GM12878 (cell line): ENCODE data around the gene RAP1B. TPM values are rescaled to one million over a fixed set of nuclear protein-coding genes. Genes with fewer than 3 reads are reported as not detected.
"Not testable (repeated sequence)": the region's sequence is repeated elsewhere in the genome, so short reads cannot be mapped to it uniquely, and the experiment has no call there.

Experiments
- ATAC-seq: fragments of 200-7000 bp; cut with Tn5 transposase; 3 replicates; pipeline ENCODE4 v1.9.1; 2020; ENCODE audit warnings: mild to moderate bottlenecking, moderate library complexity
- BruUV-seq: library from RNA; stranded (reverse); fragments of 400-500 nt; replicated peaks from 2 replicates; lab custom pipeline; 2021; lab: Mats Ljungman, UMichigan
- CTCF ChIA-PET: fragments of 300-600 bp; sonication (Branson Sonifier 250); formaldehyde crosslinking; extraction: SDS; loops from one replicate; lab custom pipeline; 2021; ENCODE audit warnings: inconsistent platforms; lab: Yijun Ruan, JAX
- POLR2A ChIA-PET: fragments of 350-600 bp; formaldehyde crosslinking; extraction: SDS; loops from one replicate; lab custom pipeline; 2021; ENCODE audit warnings: inconsistent platforms; lab: Charles Lee
- RAD21 ChIA-PET: fragments of 300-600 bp; sonication (Branson Sonifier 250); formaldehyde crosslinking; loops from one replicate; lab custom pipeline; 2023; ENCODE audit warnings: antibody characterized with exemption; ENCODE audit not compliant: unreplicated experiment; lab: Charles Lee
- SMC1A ChIA-PET: fragments of 300-600 bp; sonication (Branson Sonifier 250); formaldehyde crosslinking; loops from one replicate; lab custom pipeline; 2023; ENCODE audit not compliant: unreplicated experiment, uncharacterized antibody; lab: Charles Lee
- DNase-seq: peaks from one replicate; pipeline ENCODE4 v3.0.0-alpha.2; 2011; ENCODE audit warnings: low read depth, low spot score
- FAIRE-seq: peaks from 3 replicates; lab custom pipeline; 2011; peaks lifted over from hg19 to GRCh38; lab: Jason Lieb, UNC
- H2AFZ ChIP-seq: 2 replicates; pipeline ENCODE4 v1.6.0; 2011; ENCODE audit warnings: low read depth, low read length, control low read depth; ENCODE audit not compliant: control insufficient read depth
- H3K27ac ChIP-seq: 2 replicates; pipeline ENCODE4 v1.5.1; 2011; ENCODE audit warnings: control low read depth; ENCODE audit not compliant: control insufficient read depth, insufficient read depth
- H3K27me3 ChIP-seq, 2 experiments: replicated peaks in 1 of 2; 2 replicates each; pipeline versions ENCODE4 v1.6.0 to v1.6.1; 2011; ENCODE audit warnings: low read length in 1 of 2; ENCODE audit not compliant: control insufficient read depth in 2 of 2, insufficient read depth in 2 of 2
- H3K36me3 ChIP-seq, 2 experiments: 2 replicates each; pipeline ENCODE4 v1.5.1; 2011; ENCODE audit warnings: low read length in 1 of 2; ENCODE audit not compliant: control insufficient read depth in 2 of 2, insufficient read depth in 2 of 2
- H3K4me1 ChIP-seq: 2 replicates; pipeline ENCODE4 v1.6.1; 2011; ENCODE audit warnings: mild to moderate bottlenecking, low read length, moderate library complexity, mixed read lengths; ENCODE audit not compliant: control insufficient read depth, insufficient read depth
- H3K4me2 ChIP-seq: 2 replicates; pipeline ENCODE4 v1.6.0; 2011; ENCODE audit warnings: control low read depth; ENCODE audit not compliant: control insufficient read depth, insufficient read depth
- H3K4me3 ChIP-seq: fragments of 200-600 bp; sonication (generic); 2 replicates; pipeline ENCODE4 v1.5.1; 2016
- H3K79me2 ChIP-seq: 2 replicates; pipeline ENCODE4 v1.6.0; 2011; ENCODE audit warnings: low read length; ENCODE audit not compliant: control insufficient read depth, insufficient read depth
- H3K9ac ChIP-seq: 2 replicates; pipeline ENCODE4 v1.8.0; 2011; ENCODE audit warnings: low read length, control low read depth, mixed read lengths; ENCODE audit not compliant: control insufficient read depth, insufficient read depth
- H3K9me3 ChIP-seq: replicated peaks from 3 replicates; pipeline ENCODE4 v1.5.1; 2011; ENCODE audit warnings: mild to moderate bottlenecking, low read length; ENCODE audit not compliant: control insufficient read depth, insufficient read depth
- H4K20me1 ChIP-seq: 2 replicates; pipeline ENCODE4 v1.6.0; 2011; ENCODE audit not compliant: control insufficient read depth, insufficient read depth
- FOXK2 ChIP-seq: fragments of 450-650 bp; IDR thresholded peaks from 2 replicates; pipeline ENCODE4 v1.6.1; 2017; ENCODE audit warnings: mild to moderate bottlenecking, moderate library complexity
- MYB ChIP-seq: fragments of 150-350 bp; IDR thresholded peaks from 2 replicates; pipeline ENCODE4 v1.6.1; 2014; ENCODE audit warnings: mild to moderate bottlenecking, low read depth, low read length, borderline replicate concordance
- RFX5 ChIP-seq: IDR thresholded peaks from 2 replicates; pipeline ENCODE4 v1.6.1; 2011; ENCODE audit warnings: low read depth, low read length, improper control_type of control experiment
- SMARCA5 ChIP-seq: fragments of 450-650 bp; IDR thresholded peaks from 2 replicates; pipeline ENCODE4 v1.6.1; 2017; ENCODE audit warnings: mild to moderate bottlenecking
- STAT3 ChIP-seq: IDR thresholded peaks from 2 replicates; pipeline ENCODE4 v1.6.1; 2011; ENCODE audit warnings: low read depth, low read length, improper control_type of control experiment
- TCF3 ChIP-seq: IDR thresholded peaks from 2 replicates; pipeline ENCODE4 v1.6.1; 2012; ENCODE audit warnings: low read depth, mild to moderate bottlenecking, low read length, borderline replicate concordance; ENCODE audit not compliant: insufficient read depth
- USF2 ChIP-seq: IDR thresholded peaks from 2 replicates; pipeline ENCODE4 v1.6.1; 2011; ENCODE audit warnings: low read depth, low read length, improper control_type of control experiment, borderline replicate concordance
- ZNF622 ChIP-seq: fragments of 450-650 bp; IDR thresholded peaks from 2 replicates; pipeline ENCODE4 v1.6.1; 2017; ENCODE audit warnings: mild to moderate bottlenecking, inconsistent platforms
- ZSCAN29 ChIP-seq: fragments of 450-650 bp; IDR thresholded peaks from 2 replicates; pipeline ENCODE4 v1.6.1; 2017; ENCODE audit warnings: mild to moderate bottlenecking, moderate library complexity
- ZZZ3 ChIP-seq: IDR thresholded peaks from 2 replicates; pipeline ENCODE4 v1.6.1; 2011; ENCODE audit warnings: low read depth; ENCODE audit not compliant: control insufficient read depth, insufficient read length
- WGBS: methylation state at CpG from one replicate; pipeline ENCODE4 v1.1.6; 2016; ENCODE audit warnings: low lambda C conversion rate; ENCODE audit not compliant: insufficient replicate concordance, insufficient coverage; ENCODE audit errors: missing lambda C conversion rate; 5-methylcytosine and 5-hydroxymethylcytosine counted together
- in situ Hi-C: fragments of 300-500 bp; cut with MboI; formaldehyde crosslinking; loops from 9 replicates; pipeline ENCODE4 v1.14.3; 2018; ENCODE audit warnings: mixed read lengths
- intact Hi-C: fragments of 100-400 bp; cut with micrococcal nuclease; formaldehyde crosslinking; loops from one replicate; pipeline ENCODE4 v1.14.2; 2022; ENCODE audit not compliant: unreplicated experiment
- polyA plus RNA-seq, 11 experiments: library from polyadenylated mRNA; depleted of rRNA in 4 of 11; unstranded in 6 of 11; stranded (reverse) in 5 of 11; fragments of >200 nt; fragmentation: Nextera tagmentation in 4 of 11; fragmentation: Illumina TruSeq in 1 of 11; extraction: Ambion mirVana in 4 of 11; extraction: Trizol in 1 of 11; gene quantifications; 1 replicate in 1 of 11; 2 replicates in 10 of 11; pipeline versions ENCODE4 v1.2.1 to v1.2.3, GENCODE V29; 2011 to 2016; ENCODE audit warnings: inconsistent platforms in 2 of 11, missing spikeins in 2 of 11, low read depth in 1 of 11
- total RNA-seq, 4 experiments: library from RNA; depleted of rRNA in 3 of 4; stranded (reverse); fragments of >200 nt in 3 of 4; fragmentation: Illumina TruSeq in 1 of 4; extraction: Trizol in 1 of 4; gene quantifications; 2 replicates each; pipeline versions ENCODE4 v1.2.1 to v1.2.3, GENCODE V29; 2013 to 2021
- TF ChIP-seq, protein P1 (sequence below): IDR thresholded peaks from 2 replicates; pipeline ENCODE4 v1.6.1; 2012; ENCODE audit warnings: improper control_type of control experiment, low read depth, low read length; ENCODE audit not compliant: insufficient replicate concordance

RAP1B gene
- total and polyA plus RNA-seq, 10 of the 15 experiments (the other 5 are each of a cell fraction or from before 2014, with no cell fraction given): 88.9 to 219 (median 127) TPM

- DNase-seq: not testable (repeated sequence)
Observed at GRCh38 chr12:68676854-68677253, 66.2 kb downstream of the RAP1B start.

DNA sequence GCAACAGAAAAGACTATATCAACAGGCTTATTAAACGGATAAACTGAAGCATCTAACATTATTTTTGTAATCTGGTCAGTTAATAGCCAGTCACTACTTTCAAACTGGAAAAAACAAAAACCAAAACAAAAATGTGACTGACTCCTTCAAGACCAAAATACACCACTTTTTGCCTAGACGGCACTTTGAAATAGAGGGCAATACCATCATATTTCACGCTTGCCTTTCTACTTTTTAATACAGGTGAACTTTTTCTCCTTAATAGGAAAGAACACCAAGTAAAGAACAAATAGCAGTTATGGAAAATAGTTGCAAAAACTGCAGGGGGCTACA lies 75.5 kb downstream of the RAP1B start:
- Histone ChIP-seq H3K79me2 (peaks cover 35% of the 10 kb centered on the region), H2AFZ (peak overlapping the region; percentile 91), H4K20me1 (no peaks in the 10 kb centered on the region), H3K4me2 (peak overlapping the region; percentile 92), H3K4me3 (peak overlapping the region; percentile 91), H3K36me3 (peaks cover 0 to 2% of the 10 kb centered on the region in 2 experiments; a peak in 1 of 4 replicates), H3K27me3 (no peaks in the 10 kb centered on the region), H3K27ac (peak overlapping the region; percentile 83), H3K4me1 (peaks cover 9% of the 10 kb centered on the region), H3K9ac (peak overlapping the region; percentile 91), H3K9me3 (no peaks in the 10 kb centered on the region)
- POLR2A ChIA-PET: interaction anchor here (0.5 to 0.6 kb wide), 2 partner anchors 50 to 132 kb away, joined by 3 read pairs; no protein-coding TSS in a partner anchor
- in situ Hi-C loops: no loop called here
- ATAC-seq: no peak; the same call in 2 of the 3 replicates
- SMC1A ChIA-PET: interaction anchor here (0.6 to 3.1 kb wide), 8 partner anchors 52 to 369 kb away, joined by 3 to 20 read pairs (median 3); no protein-coding TSS in a partner anchor
- TSS peak; percentile 90 for BruUV-seq
- 18% methylated on average over 3 of the region's 3 CpGs for WGBS
- intact Hi-C loops: loop anchor here (2.0 to 5.0 kb wide), 3 partner anchors 121 to 353 kb away; partner anchors contain the start of genes MDM1 and MDM2
- RAD21 ChIA-PET: interaction anchor here (0.6 to 1.4 kb wide), 2 partner anchors 322 to 327 kb away, joined by 3 to 5 read pairs; no protein-coding TSS in a partner anchor
- no peak for FAIRE-seq
- CTCF ChIA-PET: interaction anchor here (0.8 to 1.0 kb wide), 2 partner anchors 327 to 353 kb away, joined by 4 read pairs; no protein-coding TSS in a partner anchor
- no peak for DNase-seq
- no peak for TF ChIP-seq STAT3
- no peak for TF ChIP-seq ZSCAN29
- TF ChIP-seq FOXK2: no peak
- TF ChIP-seq ZZZ3: no peak
- TF ChIP-seq ZNF622: no peak
- no peak for TF ChIP-seq RFX5
- no peak for TF ChIP-seq MYB
- TF ChIP-seq, protein P1, sequence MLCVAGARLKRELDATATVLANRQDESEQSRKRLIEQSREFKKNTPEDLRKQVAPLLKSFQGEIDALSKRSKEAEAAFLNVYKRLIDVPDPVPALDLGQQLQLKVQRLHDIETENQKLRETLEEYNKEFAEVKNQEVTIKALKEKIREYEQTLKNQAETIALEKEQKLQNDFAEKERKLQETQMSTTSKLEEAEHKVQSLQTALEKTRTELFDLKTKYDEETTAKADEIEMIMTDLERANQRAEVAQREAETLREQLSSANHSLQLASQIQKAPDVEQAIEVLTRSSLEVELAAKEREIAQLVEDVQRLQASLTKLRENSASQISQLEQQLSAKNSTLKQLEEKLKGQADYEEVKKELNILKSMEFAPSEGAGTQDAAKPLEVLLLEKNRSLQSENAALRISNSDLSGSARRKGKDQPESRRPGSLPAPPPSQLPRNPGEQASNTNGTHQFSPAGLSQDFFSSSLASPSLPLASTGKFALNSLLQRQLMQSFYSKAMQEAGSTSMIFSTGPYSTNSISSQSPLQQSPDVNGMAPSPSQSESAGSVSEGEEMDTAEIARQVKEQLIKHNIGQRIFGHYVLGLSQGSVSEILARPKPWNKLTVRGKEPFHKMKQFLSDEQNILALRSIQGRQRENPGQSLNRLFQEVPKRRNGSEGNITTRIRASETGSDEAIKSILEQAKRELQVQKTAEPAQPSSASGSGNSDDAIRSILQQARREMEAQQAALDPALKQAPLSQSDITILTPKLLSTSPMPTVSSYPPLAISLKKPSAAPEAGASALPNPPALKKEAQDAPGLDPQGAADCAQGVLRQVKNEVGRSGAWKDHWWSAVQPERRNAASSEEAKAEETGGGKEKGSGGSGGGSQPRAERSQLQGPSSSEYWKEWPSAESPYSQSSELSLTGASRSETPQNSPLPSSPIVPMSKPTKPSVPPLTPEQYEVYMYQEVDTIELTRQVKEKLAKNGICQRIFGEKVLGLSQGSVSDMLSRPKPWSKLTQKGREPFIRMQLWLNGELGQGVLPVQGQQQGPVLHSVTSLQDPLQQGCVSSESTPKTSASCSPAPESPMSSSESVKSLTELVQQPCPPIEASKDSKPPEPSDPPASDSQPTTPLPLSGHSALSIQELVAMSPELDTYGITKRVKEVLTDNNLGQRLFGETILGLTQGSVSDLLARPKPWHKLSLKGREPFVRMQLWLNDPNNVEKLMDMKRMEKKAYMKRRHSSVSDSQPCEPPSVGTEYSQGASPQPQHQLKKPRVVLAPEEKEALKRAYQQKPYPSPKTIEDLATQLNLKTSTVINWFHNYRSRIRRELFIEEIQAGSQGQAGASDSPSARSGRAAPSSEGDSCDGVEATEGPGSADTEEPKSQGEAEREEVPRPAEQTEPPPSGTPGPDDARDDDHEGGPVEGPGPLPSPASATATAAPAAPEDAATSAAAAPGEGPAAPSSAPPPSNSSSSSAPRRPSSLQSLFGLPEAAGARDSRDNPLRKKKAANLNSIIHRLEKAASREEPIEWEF: no peak
- TF ChIP-seq USF2: no peak
- no peak for TF ChIP-seq TCF3
- no peak for TF ChIP-seq SMARCA5

More at GRCh38 chr12:68676854-68677253, 66.2 kb downstream of the RAP1B start:
- RAD21 ChIA-PET, H3K4me1 ChIP-seq, CTCF ChIA-PET, ATAC-seq, H3K4me3 ChIP-seq, intact Hi-C loops, in situ Hi-C loops, H3K27ac ChIP-seq, H4K20me1 ChIP-seq, H3K36me3 ChIP-seq, H3K4me2 ChIP-seq, BruUV-seq, FAIRE-seq, H3K9ac ChIP-seq, H3K79me2 ChIP-seq, H3K27me3 ChIP-seq, H3K9me3 ChIP-seq, H2AFZ ChIP-seq: not testable (repeated sequence)
- POLR2A ChIA-PET: interaction anchor here (0.6 kb wide), 1 partner anchor 200 kb away, joined by 3 read pairs; no protein-coding TSS in a partner anchor
- SMC1A ChIA-PET: interaction anchor here (0.7 to 1.1 kb wide), 3 partner anchors 15 to 59 kb away, joined by 3 to 4 read pairs (median 3); no protein-coding TSS in a partner anchor
- 90% methylated on average over 5 of the region's 5 CpGs for WGBS
